ENCODE data around the gene ADCY5.

DNA sequence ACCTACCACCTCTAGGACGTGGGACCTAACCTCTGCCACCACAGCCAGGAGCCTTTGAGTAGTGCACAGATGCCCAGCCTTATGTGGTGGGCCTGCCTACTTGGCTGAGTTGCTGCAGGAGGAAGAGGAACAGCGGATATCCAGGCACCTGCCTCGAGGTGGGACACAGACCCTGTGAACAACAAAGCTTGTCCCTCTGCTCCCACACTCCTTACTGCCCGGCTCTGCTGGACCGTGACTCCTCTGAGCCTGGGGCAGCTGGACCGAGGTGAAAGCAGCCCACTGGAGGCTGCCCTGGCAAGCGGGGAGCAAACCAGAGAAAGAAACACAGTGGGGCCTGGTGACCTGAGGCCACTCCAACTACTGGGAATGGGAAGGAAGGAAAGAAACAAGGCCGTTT lies 149.3 kb downstream of the ADCY5 start:
- TF ChIP-seq, protein P1, sequence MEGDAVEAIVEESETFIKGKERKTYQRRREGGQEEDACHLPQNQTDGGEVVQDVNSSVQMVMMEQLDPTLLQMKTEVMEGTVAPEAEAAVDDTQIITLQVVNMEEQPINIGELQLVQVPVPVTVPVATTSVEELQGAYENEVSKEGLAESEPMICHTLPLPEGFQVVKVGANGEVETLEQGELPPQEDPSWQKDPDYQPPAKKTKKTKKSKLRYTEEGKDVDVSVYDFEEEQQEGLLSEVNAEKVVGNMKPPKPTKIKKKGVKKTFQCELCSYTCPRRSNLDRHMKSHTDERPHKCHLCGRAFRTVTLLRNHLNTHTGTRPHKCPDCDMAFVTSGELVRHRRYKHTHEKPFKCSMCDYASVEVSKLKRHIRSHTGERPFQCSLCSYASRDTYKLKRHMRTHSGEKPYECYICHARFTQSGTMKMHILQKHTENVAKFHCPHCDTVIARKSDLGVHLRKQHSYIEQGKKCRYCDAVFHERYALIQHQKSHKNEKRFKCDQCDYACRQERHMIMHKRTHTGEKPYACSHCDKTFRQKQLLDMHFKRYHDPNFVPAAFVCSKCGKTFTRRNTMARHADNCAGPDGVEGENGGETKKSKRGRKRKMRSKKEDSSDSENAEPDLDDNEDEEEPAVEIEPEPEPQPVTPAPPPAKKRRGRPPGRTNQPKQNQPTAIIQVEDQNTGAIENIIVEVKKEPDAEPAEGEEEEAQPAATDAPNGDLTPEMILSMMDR (IDR thresholded peaks at IDR 0.05), result no peak
- no peak for TF ChIP-seq EP300 (IDR thresholded peaks at IDR 0.05)
